Activated CD4-positive, alpha-beta T cell treated with anti-CD3 and anti-CD28 coated beads for 36 hours (primary cell): ENCODE measurements around the gene IGSF8. TPM values are rescaled to one million over a fixed set of nuclear protein-coding genes. Genes with fewer than 3 reads are reported as not detected.

ENCODE experiments used
- ATAC-seq: fragments of 200-7000 bp; cut with Tn5 transposase; one replicate; pipeline ENCODE4 v1.10.0; 2021; ENCODE audit warnings: mild to moderate bottlenecking, moderate library complexity
- CTCF ChIA-PET: fragments of 350-600 bp; sonication (Branson Sonifier 250); formaldehyde crosslinking; loops from one replicate; lab custom pipeline; 2021; ENCODE audit warnings: antibody characterized with exemption; lab: Charles Lee
- POLR2A ChIA-PET: fragments of 350-600 bp; sonication (Branson Sonifier 250); formaldehyde crosslinking; loops from one replicate; lab custom pipeline; 2021; ENCODE audit warnings: antibody characterized with exemption, inconsistent platforms; lab: Charles Lee
- DNase-seq: peaks from one replicate; pipeline ENCODE4 v3.0.0-alpha.2; 2020
- H3K27ac Mint-ChIP-seq: one replicate; pipeline ENCODE4 v1.8.0; 2021; ENCODE audit warnings: mixed read lengths
- H3K27me3 Mint-ChIP-seq: one replicate; pipeline ENCODE4 v1.8.0; 2021; ENCODE audit warnings: mixed read lengths
- H3K36me3 Mint-ChIP-seq: one replicate; pipeline ENCODE4 v1.8.0; 2021; ENCODE audit warnings: low read depth, mixed read lengths
- H3K4me1 Mint-ChIP-seq: one replicate; pipeline ENCODE4 v1.8.0; 2021; ENCODE audit warnings: mixed read lengths
- H3K4me3 Mint-ChIP-seq: one replicate; pipeline ENCODE4 v1.8.0; 2021; ENCODE audit warnings: mild to moderate bottlenecking, moderate library complexity, mixed read lengths
- H3K9me3 Mint-ChIP-seq: one replicate; pipeline ENCODE4 v1.8.0; 2021; ENCODE audit warnings: low read depth, mixed read lengths
- intact Hi-C, 2 experiments: fragments of 100-400 bp; cut with DNase I in 1 of 2; cut with micrococcal nuclease in 1 of 2; formaldehyde crosslinking; loops; one replicate each; pipeline versions ENCODE4 v1.14.2 to v1.15.1; 2022 to 2024; cut with DNase I, micrococcal nuclease
- total RNA-seq, 2 experiments: library from RNA; stranded (reverse); gene quantifications; one replicate each; pipeline ENCODE4 v1.2.3, GENCODE V29; 2021

The IGSF8 gene
- total RNA-seq, 2 experiments from 2014 or later, result 29.2 to 33.8 TPM

DNA sequence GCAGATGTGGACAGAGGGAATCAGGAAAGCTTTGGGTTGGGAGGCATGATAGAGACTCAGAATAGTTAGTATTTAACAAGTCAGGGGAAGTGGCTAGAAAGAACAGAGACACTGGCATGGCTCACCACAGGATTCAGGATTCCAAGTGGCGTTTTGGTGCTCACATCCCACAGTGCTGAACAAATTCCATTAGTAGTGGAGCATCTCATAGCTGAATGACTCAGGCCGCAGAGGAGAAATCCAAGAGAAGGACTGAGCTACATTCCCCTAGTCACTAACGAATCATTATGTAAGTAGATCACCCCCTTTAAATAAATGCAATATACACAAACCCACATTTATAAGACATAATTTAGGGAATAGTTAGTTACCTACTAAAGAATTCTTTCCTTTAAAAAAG, 22.1 kb downstream of the IGSF8 start:
- DNase-seq (no peak), ATAC-seq (no peak)
- ChIA-PET POLR2A (no interaction called here), CTCF (interaction anchor here (1.2 to 38.5 kb wide), 3 partner anchors 2 to 176 kb away, joined by 6 to 636 read pairs (median 636); partner anchors contain the start of genes KCNJ10 and KCNJ9)
- H3K27me3 Mint-ChIP-seq, result peaks cover 47% of the 10 kb centered on the region
- H3K36me3 Mint-ChIP-seq, result no peaks in the 10 kb centered on the region
- intact Hi-C loops, result no loop called here
- no peak overlapping the region for H3K4me3 Mint-ChIP-seq
- H3K9me3 Mint-ChIP-seq, result no peaks in the 10 kb centered on the region
- H3K4me1 Mint-ChIP-seq, result peaks cover 25% of the 10 kb centered on the region
- no peak overlapping the region for H3K27ac Mint-ChIP-seq

- intact Hi-C loops, result no loop called here
- DNase-seq (no peak), ATAC-seq (no peak)
- no peak overlapping the region for H3K4me3 Mint-ChIP-seq
- H3K27ac Mint-ChIP-seq, result no peak overlapping the region
- ChIA-PET POLR2A (no interaction called here), CTCF (interaction anchor here (0.6 to 38.5 kb wide), 4 partner anchors 3 to 177 kb away, joined by 3 to 636 read pairs (median 321); partner anchors contain the start of genes KCNJ10 and KCNJ9)
- peaks cover 44% of the 10 kb centered on the region for H3K27me3 Mint-ChIP-seq
- no peaks in the 10 kb centered on the region for H3K36me3 Mint-ChIP-seq
- no peaks in the 10 kb centered on the region for H3K9me3 Mint-ChIP-seq
- peaks cover 21% of the 10 kb centered on the region for H3K4me1 Mint-ChIP-seq
Measured at GRCh38 chr1:160075836-160076235, 22.6 kb downstream of the IGSF8 start.

DNA sequence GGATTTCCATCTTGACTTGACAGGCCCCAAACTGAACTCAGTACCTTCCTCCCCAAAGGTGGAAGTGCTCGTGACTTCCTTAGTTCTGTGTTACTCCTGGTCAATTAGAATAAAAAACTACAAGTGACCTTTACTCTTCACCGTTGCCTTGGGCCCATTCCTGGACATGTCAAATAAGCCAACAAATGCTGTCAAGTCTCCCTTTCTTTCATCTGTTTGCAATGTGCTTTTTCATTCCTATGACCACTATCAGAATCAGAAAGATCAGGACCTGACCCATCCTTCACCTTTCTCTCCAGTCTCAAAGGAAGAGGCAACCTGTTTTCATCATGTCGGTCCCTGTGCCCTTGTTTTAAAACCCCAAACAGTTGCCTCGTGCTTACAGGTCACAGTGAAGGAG, 23.6 kb downstream of the IGSF8 start:
- no peak overlapping the region for H3K4me3 Mint-ChIP-seq
- no peaks in the 10 kb centered on the region for H3K9me3 Mint-ChIP-seq
- CTCF ChIA-PET, result interaction anchor here (26.0 to 38.5 kb wide), 2 partner anchors 4 to 14 kb away, joined by 636 read pairs; partner anchors contain the start of genes KCNJ10 and KCNJ9
- no peak for DNase-seq
- H3K4me1 Mint-ChIP-seq, result peaks cover 18% of the 10 kb centered on the region
- no peaks in the 10 kb centered on the region for H3K36me3 Mint-ChIP-seq
- POLR2A ChIA-PET, result no interaction called here
- H3K27ac Mint-ChIP-seq, result no peak overlapping the region
- no peak for ATAC-seq
- intact Hi-C loops, result no loop called here
- H3K27me3 Mint-ChIP-seq, result peaks cover 43% of the 10 kb centered on the region

DNA sequence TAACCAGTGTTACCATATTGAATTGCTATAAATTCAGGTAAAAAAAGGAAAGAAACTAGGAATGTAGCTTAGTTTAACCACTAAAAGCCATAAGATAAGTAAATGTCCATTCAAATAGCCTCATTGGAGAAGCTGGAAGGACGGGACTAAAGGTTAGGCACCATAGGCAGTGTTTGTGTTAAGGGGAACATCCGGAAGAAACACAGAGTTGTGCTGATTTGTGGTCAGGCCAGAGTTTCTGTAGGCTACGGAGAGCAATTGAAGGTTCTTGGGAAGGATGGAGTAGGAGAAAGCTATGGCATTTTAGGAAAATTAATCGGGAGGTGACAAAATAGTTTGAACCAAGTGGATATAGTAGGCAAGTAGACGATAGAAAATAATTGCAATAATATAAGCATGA, 27.1 kb downstream of the IGSF8 start:
- CTCF ChIA-PET, result interaction anchor here (0.9 to 38.5 kb wide), 6 partner anchors 7 to 181 kb away, joined by 3 to 636 read pairs (median 4); partner anchors contain the start of genes IGSF9, KCNJ10 and KCNJ9
- Mint-ChIP-seq H3K9me3 (no peaks in the 10 kb centered on the region), H3K27me3 (peaks cover 38% of the 10 kb centered on the region), H3K4me1 (peaks cover 21% of the 10 kb centered on the region), H3K27ac (no peak overlapping the region), H3K36me3 (no peaks in the 10 kb centered on the region), H3K4me3 (no peak overlapping the region)
- intact Hi-C loops, result no loop called here
- no peak for ATAC-seq
- no peak for DNase-seq
- POLR2A ChIA-PET, result interaction anchor here (1.4 kb wide), 1 partner anchor 9 kb away, joined by 3 read pairs; no protein-coding TSS in a partner anchor

DNA sequence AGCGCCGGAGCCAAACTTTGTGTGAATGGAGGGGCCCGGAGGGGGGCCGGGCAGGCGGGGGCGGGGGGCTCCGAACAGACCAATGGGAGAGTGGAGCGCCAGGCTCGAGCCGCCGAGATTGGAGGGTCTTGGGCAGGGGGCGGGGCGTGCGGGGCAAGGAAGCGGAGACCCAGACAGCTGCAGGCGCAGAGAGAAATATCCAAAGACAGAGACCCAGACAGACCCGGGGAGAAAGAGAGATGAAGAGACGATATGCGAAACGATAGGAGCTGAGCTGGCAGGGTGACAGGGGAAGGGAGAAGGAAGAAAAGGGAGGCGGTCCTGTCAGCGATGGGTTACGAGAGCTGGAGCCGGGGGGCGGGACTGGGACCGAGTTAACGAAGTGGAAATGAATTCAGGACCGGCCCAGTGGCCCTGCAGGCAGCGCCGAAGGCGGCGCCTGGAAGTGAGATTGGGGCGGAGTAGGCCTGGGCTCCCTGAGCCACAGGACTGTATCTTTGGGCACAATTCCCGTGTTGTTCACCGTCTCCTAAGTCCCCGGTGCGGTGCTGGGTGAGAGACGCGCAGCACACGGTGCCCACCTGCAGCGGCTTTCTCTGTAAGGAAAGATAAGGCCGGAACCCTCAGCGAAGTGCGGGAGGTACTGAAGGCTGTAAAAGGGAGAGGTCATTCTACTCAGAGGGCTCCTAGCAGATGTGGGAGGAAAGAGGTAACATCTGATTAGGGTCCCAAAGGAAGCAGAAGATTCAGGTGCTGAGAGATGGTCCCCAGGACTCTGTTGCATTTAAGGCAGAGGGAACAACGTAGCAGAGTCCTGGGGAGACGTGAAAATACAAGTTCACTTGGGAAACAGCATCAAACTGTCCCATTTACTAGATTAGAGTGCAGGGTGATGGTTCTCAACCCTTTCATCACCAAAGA, 27.9 kb downstream of the IGSF8 start:
- Mint-ChIP-seq H3K27ac (peak overlapping the region; percentile 18), H3K27me3 (peaks cover 38% of the 10 kb centered on the region), H3K4me3 (peak overlapping the region; percentile 71), H3K9me3 (no peaks in the 10 kb centered on the region), H3K4me1 (peaks cover 21% of the 10 kb centered on the region), H3K36me3 (no peaks in the 10 kb centered on the region)
- ChIA-PET CTCF (interaction anchor here (0.8 to 38.5 kb wide), 7 partner anchors 8 to 182 kb away, joined by 3 to 636 read pairs (median 5); partner anchors contain the start of genes IGSF9, KCNJ10 and KCNJ9), POLR2A (no interaction called here)
- ATAC-seq (peak; percentile 71), DNase-seq (peak; percentile 71)
- intact Hi-C loops, result no loop called here

GRCh38 chr1:160069460-160070231, 28.8 kb downstream of the IGSF8 start, which contains the start of gene KCNJ10:
Gene KCNJ10, minus strand, starts transcription at chr1:160070160. Its CDS starts 27,628 bp downstream, at chr1:160042532.
- H3K27me3 Mint-ChIP-seq, result peaks cover 32% of the 10 kb centered on the region
- H3K9me3 Mint-ChIP-seq, result no peaks in the 10 kb centered on the region
- DNase-seq, result no peak
- peak within 1 kb of the TSS; percentile 71 for H3K4me3 Mint-ChIP-seq
- intact Hi-C loops, result no loop called here
- H3K27ac Mint-ChIP-seq, result peak within 1 kb of the TSS; percentile 18
- H3K36me3 Mint-ChIP-seq, result no peaks in the 10 kb centered on the region
- ChIA-PET POLR2A (no interaction called here), CTCF (interaction anchor here (0.8 to 38.5 kb wide), 3 partner anchors 9 to 45 kb away, joined by 5 to 636 read pairs (median 636); partner anchors contain the start of genes KCNJ10 and KCNJ9)
- ATAC-seq, result peak; percentile 7
- peaks cover 21% of the 10 kb centered on the region for H3K4me1 Mint-ChIP-seq

- Mint-ChIP-seq H3K27ac (no peak overlapping the region), H3K4me1 (peaks cover 21% of the 10 kb centered on the region), H3K36me3 (no peaks in the 10 kb centered on the region), H3K4me3 (no peak overlapping the region), H3K9me3 (no peaks in the 10 kb centered on the region), H3K27me3 (peaks cover 26% of the 10 kb centered on the region)
- DNase-seq (no peak), ATAC-seq (no peak)
- ChIA-PET CTCF (interaction anchor here (0.7 to 38.5 kb wide), 3 partner anchors 7 to 81 kb away, joined by 3 to 636 read pairs (median 636); partner anchors contain the start of genes KCNJ10 and KCNJ9), POLR2A (no interaction called here)
- intact Hi-C loops, result no loop called here
Measured at GRCh38 chr1:160068225-160068624, 30.2 kb downstream of the IGSF8 start.

- no peak overlapping the region for H3K27ac Mint-ChIP-seq
- H3K4me3 Mint-ChIP-seq, result no peak overlapping the region
- no peak for ATAC-seq
- intact Hi-C loops, result no loop called here
- H3K4me1 Mint-ChIP-seq, result peaks cover 20% of the 10 kb centered on the region
- ChIA-PET CTCF (interaction anchor here (0.5 to 38.5 kb wide), 6 partner anchors 6 to 995 kb away, joined by 3 to 636 read pairs (median 3); partner anchors contain the start of genes KCNJ10 and KCNJ9), POLR2A (no interaction called here)
- H3K27me3 Mint-ChIP-seq, result peaks cover 22% of the 10 kb centered on the region
- no peaks in the 10 kb centered on the region for H3K9me3 Mint-ChIP-seq
- DNase-seq, result no peak
- no peaks in the 10 kb centered on the region for H3K36me3 Mint-ChIP-seq
Measured at GRCh38 chr1:160066829-160067745, 31.3 kb downstream of the IGSF8 start.

DNA sequence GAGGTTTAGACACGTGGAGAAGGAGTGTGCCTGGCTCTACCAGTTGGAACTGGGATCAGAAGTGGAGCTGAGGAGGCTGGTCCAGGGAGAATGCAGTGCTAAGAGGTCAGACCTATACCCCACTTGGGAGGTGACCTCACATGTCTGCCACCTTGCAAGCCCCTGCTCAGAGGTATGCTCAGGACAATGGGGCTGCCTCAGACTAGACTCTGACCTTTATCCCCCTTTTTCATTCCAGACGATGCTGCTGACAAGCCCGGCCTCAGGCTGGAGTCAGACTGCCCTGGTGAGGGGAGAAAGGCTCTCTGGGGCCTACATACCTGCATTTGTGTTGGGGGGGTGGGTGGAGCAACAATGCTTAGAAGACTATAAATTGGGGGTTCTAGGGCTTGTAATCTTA, 33.7 kb downstream of the IGSF8 start:
- ChIA-PET CTCF (interaction anchor here (38.5 kb wide), 1 partner anchor 14 kb away, joined by 636 read pairs; the partner anchor contains the start of genes KCNJ10 and KCNJ9), POLR2A (no interaction called here)
- ATAC-seq (no peak), DNase-seq (no peak)
- peaks cover 6% of the 10 kb centered on the region for H3K27me3 Mint-ChIP-seq
- H3K36me3 Mint-ChIP-seq, result no peaks in the 10 kb centered on the region
- H3K9me3 Mint-ChIP-seq, result no peaks in the 10 kb centered on the region
- H3K4me3 Mint-ChIP-seq, result no peak overlapping the region
- H3K4me1 Mint-ChIP-seq, result peaks cover 3% of the 10 kb centered on the region
- intact Hi-C loops, result no loop called here
- no peak overlapping the region for H3K27ac Mint-ChIP-seq

DNA sequence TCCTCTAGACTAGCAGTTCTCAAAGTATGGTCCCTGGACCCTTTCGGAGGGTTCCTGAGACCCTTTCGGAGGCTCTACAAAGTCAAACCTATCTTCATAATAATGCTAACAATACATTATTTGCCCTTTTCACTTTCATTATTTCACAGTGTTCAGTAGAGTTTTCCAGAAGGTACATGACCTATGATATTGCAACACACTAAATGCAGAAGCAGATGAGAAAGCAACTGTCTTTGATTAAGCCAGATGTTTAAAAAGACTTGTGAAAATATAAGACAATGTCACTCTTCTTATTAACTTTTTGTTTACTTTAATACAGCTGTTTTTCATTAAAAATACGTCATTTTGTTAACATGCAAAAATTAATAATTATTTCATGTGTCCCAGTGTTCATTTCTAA, 34.3 kb downstream of the IGSF8 start:
- ChIA-PET POLR2A (no interaction called here), CTCF (interaction anchor here (0.8 to 38.5 kb wide), 4 partner anchors 14 to 188 kb away, joined by 3 to 636 read pairs (median 3); partner anchors contain the start of genes KCNJ10 and KCNJ9)
- Mint-ChIP-seq H3K4me3 (no peak overlapping the region), H3K36me3 (no peaks in the 10 kb centered on the region), H3K27me3 (peaks cover 3% of the 10 kb centered on the region), H3K9me3 (no peaks in the 10 kb centered on the region), H3K27ac (no peak overlapping the region), H3K4me1 (no peaks in the 10 kb centered on the region)
- intact Hi-C loops, result no loop called here
- ATAC-seq, result no peak
- DNase-seq, result no peak
